ENCODE data around the gene MTX1.
A peak's percentile ranks its signal among the peaks of the same experiment; 100 is the strongest.
"Not testable (repeated sequence)": the region's sequence is repeated elsewhere in the genome, so short reads cannot be mapped to it uniquely, and the experiment has no call there.

The MTX1 gene

GRCh38 chr1:155231302-155231701, 22.8 kb downstream of the MTX1 start:
- not testable (repeated sequence) for H2AFZ ChIP-seq (ENCODE audit: low read depth, low read length); H3K4me1 ChIP-seq (ENCODE audit: insufficient read depth, low read length); H3K27me3 ChIP-seq (ENCODE audit: insufficient read depth, low read length); H3K4me3 ChIP-seq (ENCODE audit: low read length); H3K9me3 ChIP-seq (ENCODE audit: low read length); H3K36me3 ChIP-seq (ENCODE audit: insufficient read depth, low read length)

- not testable (repeated sequence) for H3K27me3 ChIP-seq (ENCODE audit: insufficient read depth, low read length); H2AFZ ChIP-seq (ENCODE audit: low read depth, low read length); H3K4me3 ChIP-seq (ENCODE audit: low read length); H3K4me1 ChIP-seq (ENCODE audit: insufficient read depth, low read length); H3K9me3 ChIP-seq (ENCODE audit: low read length)
- H3K36me3 ChIP-seq (ENCODE audit: insufficient read depth, low read length), result peaks cover 10% of the 10 kb centered on the region
These were observed 23.8 kb downstream of the MTX1 start for GRCh38 chr1:155232001-155232978.

GRCh38 chr1:155233502-155233901, 25.0 kb downstream of the MTX1 start:
- not testable (repeated sequence) for H2AFZ ChIP-seq (ENCODE audit: low read depth, low read length); H3K4me3 ChIP-seq (ENCODE audit: low read length); H3K4me1 ChIP-seq (ENCODE audit: insufficient read depth, low read length); H3K27me3 ChIP-seq (ENCODE audit: insufficient read depth, low read length); H3K9me3 ChIP-seq (ENCODE audit: low read length)
- peaks cover 10% of the 10 kb centered on the region for H3K36me3 ChIP-seq (ENCODE audit: insufficient read depth, low read length)

- H2AFZ ChIP-seq (ENCODE audit: low read depth, low read length); H3K27me3 ChIP-seq (ENCODE audit: insufficient read depth, low read length); H3K4me3 ChIP-seq (ENCODE audit: low read length); H3K9me3 ChIP-seq (ENCODE audit: low read length); H3K4me1 ChIP-seq (ENCODE audit: insufficient read depth, low read length): not testable (repeated sequence)
- H3K36me3 ChIP-seq (ENCODE audit: insufficient read depth, low read length), result peaks cover 10% of the 10 kb centered on the region
These were observed 26.9 kb downstream of the MTX1 start for GRCh38 chr1:155235375-155235774.

DNA sequence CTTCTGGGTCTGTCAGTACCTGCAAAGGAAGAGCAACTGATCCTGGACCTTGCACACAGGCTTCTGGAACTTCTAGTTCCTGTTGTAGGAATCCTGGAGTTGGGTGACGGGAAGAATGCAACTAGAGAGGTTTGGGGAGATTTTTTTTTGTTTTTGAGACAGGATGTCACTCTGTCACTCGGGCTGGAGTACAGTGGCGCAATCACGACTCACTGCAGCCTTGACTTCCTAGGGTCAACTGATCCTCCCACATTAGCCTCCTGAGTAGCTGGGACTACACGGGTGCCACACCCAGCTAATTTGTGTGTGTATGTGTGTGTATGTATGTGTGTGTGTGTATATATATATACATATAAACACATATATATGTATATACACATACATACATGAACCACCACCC, 28.0 kb downstream of the MTX1 start:
- H3K4me3 ChIP-seq (ENCODE audit: low read length), result no peak overlapping the region
- no peaks in the 10 kb centered on the region for H3K27me3 ChIP-seq (ENCODE audit: insufficient read depth, low read length)
- H2AFZ ChIP-seq (ENCODE audit: low read depth, low read length), result no peak overlapping the region
- peaks cover 10% of the 10 kb centered on the region for H3K36me3 ChIP-seq (ENCODE audit: insufficient read depth, low read length)
- H3K4me1 ChIP-seq (ENCODE audit: insufficient read depth, low read length), result peaks cover 3% of the 10 kb centered on the region
- H3K9me3 ChIP-seq (ENCODE audit: low read length), result no peaks in the 10 kb centered on the region

DNA sequence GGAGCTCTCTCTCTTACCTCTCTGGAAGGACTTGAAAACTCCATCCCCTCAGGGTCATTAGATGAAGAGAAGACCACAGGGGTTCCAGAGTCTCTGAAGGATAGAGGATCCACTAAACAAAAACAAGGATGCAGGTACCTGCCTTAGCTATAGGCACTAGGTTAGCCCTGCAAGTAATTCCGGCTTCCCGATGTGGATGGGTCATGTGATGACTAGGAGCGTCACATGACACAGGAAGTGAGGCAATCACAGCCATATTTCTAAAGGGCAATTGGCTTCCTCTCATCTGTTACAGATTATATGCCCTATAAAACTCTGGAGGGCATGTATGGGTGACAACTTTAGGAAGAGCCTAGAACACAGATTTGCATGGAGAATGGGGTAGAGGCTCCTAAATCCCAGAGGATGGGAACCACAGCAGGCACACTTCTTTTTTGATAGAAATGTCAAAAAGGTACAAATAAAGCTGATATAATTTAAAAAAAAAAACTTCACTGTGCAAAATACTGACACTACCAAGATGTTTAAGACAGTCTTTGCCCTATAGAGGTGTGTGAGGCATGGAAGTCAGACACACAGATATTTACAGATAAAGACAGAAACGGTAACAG, 32.7 kb downstream of the MTX1 start:
- Histone ChIP-seq H3K4me1 (ENCODE audit: insufficient read depth, low read length) (peaks cover 14% of the 10 kb centered on the region), H3K36me3 (ENCODE audit: insufficient read depth, low read length) (peaks cover 8% of the 10 kb centered on the region), H3K4me3 (ENCODE audit: low read length) (peak overlapping the region; percentile 42), H3K9me3 (ENCODE audit: low read length) (no peaks in the 10 kb centered on the region), H3K27me3 (ENCODE audit: insufficient read depth, low read length) (no peaks in the 10 kb centered on the region), H2AFZ (ENCODE audit: low read depth, low read length) (no peak overlapping the region)

DNA sequence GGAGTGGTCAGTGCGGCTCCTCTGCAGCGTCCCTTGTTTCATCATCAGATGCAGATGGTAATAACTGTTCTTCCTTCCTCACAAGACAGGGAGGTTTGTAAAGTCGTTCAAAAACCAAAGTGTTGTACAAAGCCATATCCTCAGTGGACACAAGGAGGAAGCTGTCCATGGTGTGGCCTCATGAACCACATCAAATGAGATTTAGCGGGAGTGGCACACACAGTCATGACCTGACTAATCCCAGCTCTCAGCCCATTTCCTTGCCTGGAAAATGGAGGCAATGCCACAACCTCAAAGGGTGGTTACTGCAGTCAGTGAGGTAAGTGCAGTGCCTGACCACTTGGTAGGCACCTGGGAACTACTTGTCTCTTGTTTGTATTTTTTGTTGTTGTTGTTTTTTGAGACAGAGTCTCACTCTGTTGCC, 33.4 kb downstream of the MTX1 start:
- Histone ChIP-seq H3K36me3 (ENCODE audit: insufficient read depth, low read length) (peaks cover 8% of the 10 kb centered on the region), H3K9me3 (ENCODE audit: low read length) (no peaks in the 10 kb centered on the region), H3K4me3 (ENCODE audit: low read length) (no peak overlapping the region), H2AFZ (ENCODE audit: low read depth, low read length) (no peak overlapping the region), H3K4me1 (ENCODE audit: insufficient read depth, low read length) (peaks cover 14% of the 10 kb centered on the region), H3K27me3 (ENCODE audit: insufficient read depth, low read length) (no peaks in the 10 kb centered on the region)

DNA sequence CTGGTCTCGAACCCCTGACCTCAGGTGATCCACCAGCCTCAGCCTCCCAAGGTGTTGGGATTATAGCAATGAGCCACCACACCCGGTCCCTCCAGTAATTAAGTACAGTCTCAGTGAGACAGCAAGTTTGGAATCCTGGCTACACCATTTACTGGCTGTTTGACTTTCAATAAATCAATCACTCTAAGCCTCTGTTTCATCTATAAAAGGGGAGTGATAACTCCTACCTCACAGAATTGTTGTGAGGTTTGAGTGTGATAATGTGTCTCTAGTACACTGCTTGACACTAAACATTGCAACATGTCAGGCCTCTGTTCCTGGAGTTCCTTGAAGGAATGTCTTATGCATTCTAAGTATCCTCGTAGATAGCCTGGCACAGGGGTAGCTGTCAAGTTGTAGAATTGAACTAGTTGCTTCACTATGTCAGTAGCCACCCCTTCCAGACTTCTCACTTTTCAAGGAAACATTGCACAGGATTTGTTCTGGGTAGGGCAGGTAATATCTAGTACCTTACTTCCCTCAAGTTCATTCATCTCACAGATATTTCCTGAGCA, 34.4 kb downstream of the MTX1 start:
- Histone ChIP-seq H3K9me3 (ENCODE audit: low read length) (no peaks in the 10 kb centered on the region), H2AFZ (ENCODE audit: low read depth, low read length) (no peak overlapping the region), H3K4me1 (ENCODE audit: insufficient read depth, low read length) (peaks cover 14% of the 10 kb centered on the region), H3K4me3 (ENCODE audit: low read length) (peak overlapping the region; percentile 40), H3K27me3 (ENCODE audit: insufficient read depth, low read length) (no peaks in the 10 kb centered on the region), H3K36me3 (ENCODE audit: insufficient read depth, low read length) (peaks cover 13% of the 10 kb centered on the region)

- H3K9me3 ChIP-seq (ENCODE audit: low read length), result no peaks in the 10 kb centered on the region
- H3K27me3 ChIP-seq (ENCODE audit: insufficient read depth, low read length), result no peaks in the 10 kb centered on the region
- peak overlapping the region; percentile 40 for H3K4me3 ChIP-seq (ENCODE audit: low read length)
- peaks cover 14% of the 10 kb centered on the region for H3K4me1 ChIP-seq (ENCODE audit: insufficient read depth, low read length)
- H3K36me3 ChIP-seq (ENCODE audit: insufficient read depth, low read length), result peaks cover 13% of the 10 kb centered on the region
- peak overlapping the region; percentile 58 for H2AFZ ChIP-seq (ENCODE audit: low read depth, low read length)
These were observed 36.1 kb downstream of the MTX1 start for GRCh38 chr1:155244368-155245162.

DNA sequence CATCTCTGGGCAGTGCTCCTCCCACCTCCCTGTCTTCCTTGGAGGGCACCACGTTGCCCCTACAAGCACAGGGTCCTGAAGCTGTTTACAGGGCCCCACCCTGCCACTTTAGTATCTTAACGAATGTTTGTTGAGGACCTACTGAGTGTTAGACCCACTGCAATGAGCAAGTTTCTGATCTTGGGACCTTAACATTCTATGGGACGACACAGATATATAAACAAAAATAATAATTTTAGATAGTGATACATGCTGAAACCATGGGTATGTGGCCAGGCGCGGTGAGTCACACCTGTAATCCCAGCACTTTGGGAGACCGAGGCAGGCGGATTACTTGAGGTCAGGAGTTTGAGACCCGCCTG, 36.6 kb downstream of the MTX1 start:
- Histone ChIP-seq H3K4me1 (ENCODE audit: insufficient read depth, low read length) (peaks cover 14% of the 10 kb centered on the region), H3K9me3 (ENCODE audit: low read length) (no peaks in the 10 kb centered on the region), H3K27me3 (ENCODE audit: insufficient read depth, low read length) (no peaks in the 10 kb centered on the region), H3K4me3 (ENCODE audit: low read length) (peak overlapping the region; percentile 40), H3K36me3 (ENCODE audit: insufficient read depth, low read length) (peaks cover 13% of the 10 kb centered on the region), H2AFZ (ENCODE audit: low read depth, low read length) (peak overlapping the region; percentile 58)

DNA sequence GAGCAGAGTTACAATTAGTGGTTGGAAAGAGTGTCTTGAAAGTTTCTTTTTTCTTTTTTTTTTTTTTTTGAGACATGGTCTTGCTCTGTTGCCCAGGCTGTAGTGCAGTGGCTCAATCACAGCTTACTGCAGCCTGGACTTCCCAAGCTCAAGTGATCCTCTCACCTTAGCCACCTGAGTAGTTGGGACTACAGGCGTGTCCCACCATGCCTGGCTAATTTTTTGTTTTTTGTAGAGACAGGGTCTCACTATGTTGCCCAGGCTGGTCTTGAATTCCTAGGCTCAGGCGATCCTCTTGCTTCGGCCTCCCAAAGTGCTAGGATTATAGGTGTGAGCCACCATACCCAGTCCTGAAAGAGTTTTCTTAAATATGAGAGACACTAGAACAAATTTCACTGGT, 38.3 kb downstream of the MTX1 start:
- H3K36me3 ChIP-seq (ENCODE audit: insufficient read depth, low read length), result peaks cover 13% of the 10 kb centered on the region
- H3K9me3 ChIP-seq (ENCODE audit: low read length); H2AFZ ChIP-seq (ENCODE audit: low read depth, low read length); H3K4me3 ChIP-seq (ENCODE audit: low read length); H3K27me3 ChIP-seq (ENCODE audit: insufficient read depth, low read length): not testable (repeated sequence)
- peaks cover 17% of the 10 kb centered on the region for H3K4me1 ChIP-seq (ENCODE audit: insufficient read depth, low read length)

DNA sequence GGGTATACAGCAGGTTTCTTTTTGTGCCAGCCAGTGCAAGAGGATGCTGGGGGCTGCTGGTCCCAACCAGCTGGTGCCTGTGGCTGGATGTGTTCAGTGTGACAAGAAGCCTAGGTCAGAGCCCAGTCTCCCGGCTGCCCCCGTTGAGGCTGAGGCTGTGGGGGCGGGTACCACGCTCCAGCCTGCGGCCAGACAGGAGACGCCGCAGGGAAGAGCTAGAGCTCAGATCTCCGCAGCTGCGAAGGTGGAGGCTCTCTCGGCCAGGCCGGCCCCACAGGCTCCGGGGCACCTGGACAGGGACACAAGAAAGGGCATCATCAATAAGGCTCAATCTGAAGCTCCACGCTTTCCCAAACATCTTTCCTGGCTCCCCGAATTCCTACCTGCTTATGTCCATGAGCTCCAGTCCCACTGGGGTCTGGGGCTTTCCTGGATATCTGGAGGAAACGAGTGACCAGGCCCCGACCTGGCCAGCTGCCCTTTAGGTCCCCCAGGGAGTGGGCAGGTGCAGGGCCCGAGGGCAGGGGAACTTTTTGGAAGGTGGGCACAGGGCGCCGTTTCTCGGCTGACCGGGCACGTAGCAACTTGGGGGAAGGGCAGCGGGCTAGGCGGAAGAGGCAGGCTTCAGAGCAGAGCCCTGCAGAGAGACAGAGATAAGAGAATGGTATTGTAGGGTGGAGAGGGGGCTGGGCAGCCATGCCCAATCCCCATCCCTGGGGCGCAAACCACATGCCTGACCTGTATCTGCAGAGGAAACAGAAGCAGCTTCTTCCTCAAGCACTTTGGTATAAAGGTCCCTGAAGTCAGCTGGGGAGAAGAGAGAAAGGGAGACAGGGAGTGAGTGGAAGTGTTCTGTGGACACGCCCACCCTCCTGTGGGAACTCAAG, 39.4 kb downstream of the MTX1 start:
- Histone ChIP-seq H2AFZ (ENCODE audit: low read depth, low read length) (no peak overlapping the region), H3K9me3 (ENCODE audit: low read length) (no peaks in the 10 kb centered on the region), H3K36me3 (ENCODE audit: insufficient read depth, low read length) (peaks cover 13% of the 10 kb centered on the region), H3K4me3 (ENCODE audit: low read length) (no peak overlapping the region), H3K4me1 (ENCODE audit: insufficient read depth, low read length) (peaks cover 17% of the 10 kb centered on the region), H3K27me3 (ENCODE audit: insufficient read depth, low read length) (no peaks in the 10 kb centered on the region)
